ENCODE results near the gene SERP2.

Gene SERP2

DNA sequence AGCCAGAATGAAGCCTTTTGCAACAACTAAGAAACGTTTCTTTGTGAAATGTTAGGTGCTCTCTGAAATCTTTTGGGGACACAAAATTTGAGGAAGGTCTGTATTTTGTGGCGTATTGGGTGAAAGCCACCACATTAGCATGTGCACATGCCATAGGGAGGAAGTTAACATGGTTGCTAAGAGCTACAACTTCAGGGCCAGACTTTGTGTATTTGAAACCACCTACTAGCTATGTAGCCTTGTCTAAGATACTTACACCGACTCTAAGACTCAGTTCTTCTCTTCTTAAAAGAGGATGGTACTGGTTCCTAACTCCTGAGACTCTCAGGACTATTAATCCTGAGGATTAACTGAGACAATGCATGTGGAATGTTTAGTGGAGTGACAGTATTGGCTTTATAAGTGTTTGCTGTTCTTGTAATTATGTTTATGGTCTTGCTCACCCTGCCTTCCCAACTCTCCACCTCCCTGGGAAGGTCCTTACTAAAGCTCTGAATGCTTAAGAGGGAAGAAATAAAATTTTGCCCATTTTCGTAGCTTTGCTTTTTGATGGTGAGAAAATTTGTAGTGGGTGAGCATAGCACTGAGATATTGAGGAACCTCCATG, 15.5 kb downstream of the SERP2 start:
- DNase-seq: no peak

DNA sequence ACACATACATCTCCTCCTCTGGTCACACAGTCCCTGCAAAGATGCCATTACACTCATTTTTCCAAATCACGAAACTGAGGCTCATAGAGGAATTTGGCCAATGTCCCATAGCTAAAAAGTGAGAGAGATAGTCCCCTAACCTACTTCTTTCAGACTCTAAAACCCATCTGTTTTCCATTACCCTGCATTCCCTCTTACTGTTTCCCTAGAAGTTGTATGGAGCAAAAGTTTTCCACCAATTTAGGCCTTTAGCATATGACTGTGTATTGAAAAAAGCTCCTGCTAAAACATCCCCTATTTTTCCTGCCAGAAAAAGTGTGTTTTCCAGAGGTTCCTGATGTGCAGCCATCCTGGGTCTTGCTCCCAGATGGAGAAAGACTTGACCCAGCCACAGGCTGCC, 16.3 kb downstream of the SERP2 start:
- no peak for DNase-seq

DNA sequence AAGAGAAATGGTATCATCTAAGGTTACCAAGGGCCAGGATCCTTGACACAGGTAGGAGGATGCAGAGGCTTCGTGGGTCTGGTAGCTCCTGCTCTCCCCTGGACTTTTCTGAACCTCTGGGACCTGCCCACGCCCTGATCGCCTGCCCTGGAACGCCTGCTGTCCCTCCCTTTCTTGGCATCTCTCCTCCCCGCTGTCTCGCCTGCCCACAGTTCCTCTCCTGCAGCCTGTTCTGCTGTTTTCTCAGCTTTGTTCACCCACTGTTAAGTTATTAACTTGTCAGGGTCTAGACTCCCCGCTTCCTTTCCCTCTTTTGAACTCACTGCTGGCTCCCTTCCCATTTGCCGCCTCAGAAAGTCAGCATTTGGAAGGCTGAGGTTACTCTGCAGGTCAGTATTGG, 19.8 kb downstream of the SERP2 start:
- no peak for DNase-seq

DNA sequence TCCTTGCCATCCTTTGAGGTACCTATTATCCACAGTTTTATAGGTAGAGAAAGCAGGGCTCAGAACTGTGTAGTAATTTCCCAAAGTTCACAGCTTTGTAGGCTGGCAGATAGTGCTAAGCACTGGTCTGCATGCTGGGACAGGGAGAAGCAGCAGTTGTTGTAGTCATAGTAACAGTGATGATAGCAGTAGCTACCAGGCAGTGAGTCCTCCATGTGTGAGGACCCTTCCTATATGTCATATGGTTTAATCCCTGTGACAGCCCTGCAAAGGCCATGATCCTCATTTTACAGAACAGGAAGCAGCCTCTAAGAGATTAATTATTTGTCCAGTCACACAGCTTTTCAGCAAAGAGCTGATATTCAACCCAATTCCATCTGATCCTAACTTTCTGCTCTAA, 21.0 kb downstream of the SERP2 start:
- DNase-seq: no peak

DNA sequence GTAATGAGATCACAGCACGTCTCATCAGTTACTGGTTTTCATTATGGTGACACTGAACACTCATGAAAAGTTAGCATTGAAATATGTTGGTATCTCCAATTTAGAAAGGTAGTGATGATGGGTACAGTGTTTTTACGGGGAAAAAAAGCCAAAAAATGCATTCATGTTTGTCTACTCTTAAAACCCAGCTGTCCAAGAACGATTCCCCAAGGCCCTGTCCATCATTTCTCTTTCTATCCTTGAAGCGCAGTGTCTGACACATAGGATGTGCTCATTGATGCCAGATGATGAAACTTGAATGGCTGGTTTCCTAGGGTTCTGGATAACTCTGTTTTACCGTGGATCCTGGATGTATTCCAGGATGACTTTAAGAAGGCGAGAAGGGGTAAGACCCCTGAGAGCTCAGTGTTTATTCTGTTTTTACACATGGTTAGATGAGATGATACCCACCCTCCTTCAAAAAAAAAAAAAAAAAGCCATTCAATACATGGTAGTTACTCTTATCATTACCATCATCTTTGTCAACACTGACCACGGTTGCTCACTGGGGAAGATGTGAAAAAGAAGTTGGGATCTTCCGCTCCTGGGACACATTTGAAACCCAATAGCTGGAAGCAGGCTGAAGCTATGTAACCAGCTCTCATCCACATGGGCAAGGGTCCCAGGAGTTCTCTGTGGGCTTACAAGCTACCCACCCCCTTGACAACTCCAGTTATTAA, 22.5 kb downstream of the SERP2 start:
- no peak for DNase-seq

DNA sequence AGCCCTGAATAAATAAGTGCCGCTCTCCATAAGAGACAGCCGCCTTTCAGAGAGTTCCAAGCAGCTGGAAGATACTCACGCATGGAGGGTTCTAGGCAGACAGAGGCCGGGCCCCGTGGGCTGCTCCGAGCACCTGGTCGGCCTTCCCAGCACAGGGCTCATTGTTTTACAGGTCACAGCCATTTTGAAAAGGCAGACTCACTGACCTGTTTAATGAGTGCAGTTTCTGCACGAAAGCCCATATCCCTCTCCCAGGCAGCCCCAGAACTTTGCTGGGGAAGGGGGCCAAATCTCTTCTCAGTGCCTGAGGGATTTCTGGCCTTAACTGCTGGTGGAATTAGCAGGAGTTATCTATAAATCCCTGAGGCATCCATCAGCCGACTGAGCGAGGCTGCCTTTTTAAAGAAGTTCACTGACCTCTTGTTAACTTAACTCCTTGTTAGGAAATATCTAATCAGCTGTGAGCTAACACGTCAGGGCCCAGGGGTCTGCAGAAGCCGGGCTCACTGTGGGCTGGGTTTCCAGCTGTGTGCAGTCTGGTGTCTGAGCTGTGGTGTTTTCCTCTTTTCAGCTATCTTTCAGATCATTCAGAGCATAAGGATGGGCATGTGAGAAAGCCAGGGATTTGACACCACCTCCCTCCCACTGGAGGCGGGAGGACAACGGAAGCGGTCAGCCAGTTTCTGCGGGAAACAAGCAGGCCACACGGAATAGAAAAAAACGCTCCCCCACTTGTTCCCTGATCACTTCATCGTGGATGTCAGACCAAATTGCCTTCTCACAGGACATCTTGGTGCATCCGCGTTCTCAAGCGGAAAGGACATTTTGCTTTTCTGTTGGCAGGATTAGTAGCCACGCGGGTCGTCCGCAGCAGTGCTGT, 23.3 kb downstream of the SERP2 start:
- no peak for DNase-seq

DNA sequence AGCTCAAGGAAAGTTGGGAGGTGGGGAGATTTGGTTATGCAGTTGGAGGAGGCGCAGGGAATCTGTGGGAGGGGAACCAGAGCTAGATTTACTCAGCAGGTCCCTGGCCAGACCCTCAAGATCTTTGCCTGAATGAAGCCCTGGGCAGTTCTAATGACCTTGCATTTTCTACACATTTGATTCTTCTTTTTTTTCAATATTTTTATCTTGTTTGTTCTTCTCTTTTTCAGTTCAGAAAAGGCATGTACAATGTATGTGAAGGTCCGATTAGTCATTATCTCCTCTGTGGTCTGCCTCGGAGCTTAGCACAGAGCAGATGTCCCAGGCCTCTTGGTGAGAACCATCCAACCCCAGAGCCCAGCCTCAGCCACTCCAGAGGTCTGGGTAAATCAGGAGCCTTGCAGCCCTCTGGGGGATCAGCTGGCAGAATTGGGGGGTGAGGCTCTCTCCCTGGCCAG, 24.2 kb downstream of the SERP2 start:
- DNase-seq: no peak

DNA sequence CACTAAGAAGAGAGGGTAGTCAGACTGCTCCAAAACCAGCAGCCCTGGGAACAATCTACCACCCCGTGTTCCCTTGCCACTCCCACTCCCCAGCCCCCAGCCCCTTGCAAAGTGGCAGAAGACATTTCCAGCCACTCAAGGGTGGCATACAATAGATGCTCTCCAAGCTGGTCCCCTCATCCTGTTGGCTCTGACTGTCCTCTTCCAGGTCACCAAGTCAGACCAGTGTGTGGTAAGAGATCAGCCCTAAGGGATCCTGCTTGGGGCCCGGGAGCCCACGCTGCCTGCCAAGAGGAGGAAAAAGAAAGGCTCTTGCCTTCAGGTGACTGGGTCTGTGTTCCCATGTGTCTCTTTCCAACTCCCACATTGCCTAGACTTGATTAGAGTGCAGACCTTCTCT, 25.0 kb downstream of the SERP2 start:
- DNase-seq: no peak

DNA sequence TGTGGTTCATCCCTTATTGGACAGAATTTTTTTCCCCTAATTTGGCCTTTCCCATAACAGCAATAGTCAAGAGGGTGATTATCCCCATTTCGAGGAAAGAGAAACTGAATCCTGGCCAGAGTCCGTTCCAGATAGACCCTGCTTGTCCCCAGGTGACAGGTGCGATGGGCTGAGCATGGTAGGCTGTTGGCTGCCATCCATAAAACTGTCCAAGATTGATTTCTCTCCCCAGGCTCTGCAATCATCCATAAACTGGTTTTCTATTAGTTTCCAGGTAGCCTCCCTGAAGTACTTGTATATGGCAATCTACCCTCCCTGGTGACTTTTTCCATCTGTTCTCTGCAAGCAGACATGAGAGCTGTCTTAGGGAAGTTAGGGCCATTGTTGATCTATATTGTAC, 25.4 kb downstream of the SERP2 start:
- no peak for DNase-seq

DNA sequence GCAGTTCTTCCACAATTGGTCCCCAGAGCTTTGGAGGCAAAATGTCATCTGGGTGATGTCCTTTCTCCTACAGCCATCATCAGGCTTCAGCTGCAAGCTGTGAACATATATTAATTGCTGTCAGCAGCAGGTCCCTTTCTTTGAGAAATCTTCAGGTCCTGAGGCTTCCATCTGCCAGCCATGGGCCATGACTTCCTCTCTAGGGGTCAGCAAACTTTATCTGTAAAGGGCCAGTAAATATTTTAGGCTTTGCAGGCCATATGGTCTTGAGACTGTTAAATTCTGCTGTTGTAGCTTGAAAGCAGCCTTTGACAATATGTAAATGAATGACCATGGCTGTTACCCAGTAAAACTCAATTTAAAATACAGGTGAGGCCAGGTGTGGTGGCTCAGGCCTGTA, 27.1 kb downstream of the SERP2 start:
- no peak for DNase-seq

DNA sequence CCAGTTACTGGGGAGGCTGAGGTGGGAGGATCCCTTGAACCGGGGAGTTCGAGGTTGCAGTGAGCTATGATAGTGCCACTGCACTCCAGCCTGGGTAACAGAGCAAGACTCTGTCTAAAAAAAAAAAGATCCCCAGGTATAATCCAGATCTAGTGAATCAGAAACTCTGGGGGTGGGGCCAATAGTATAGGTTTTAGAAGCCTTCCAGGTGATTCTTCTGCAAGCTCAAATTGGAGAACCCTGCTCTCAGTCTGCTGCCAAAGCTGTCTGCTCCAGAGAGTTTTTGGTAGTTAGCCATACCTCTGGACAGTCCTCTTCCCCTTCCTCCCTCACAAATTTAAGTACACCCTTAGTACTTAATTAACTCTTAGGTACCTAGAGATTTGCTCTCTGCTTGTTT, 28.0 kb downstream of the SERP2 start:
- DNase-seq: no peak

DNA sequence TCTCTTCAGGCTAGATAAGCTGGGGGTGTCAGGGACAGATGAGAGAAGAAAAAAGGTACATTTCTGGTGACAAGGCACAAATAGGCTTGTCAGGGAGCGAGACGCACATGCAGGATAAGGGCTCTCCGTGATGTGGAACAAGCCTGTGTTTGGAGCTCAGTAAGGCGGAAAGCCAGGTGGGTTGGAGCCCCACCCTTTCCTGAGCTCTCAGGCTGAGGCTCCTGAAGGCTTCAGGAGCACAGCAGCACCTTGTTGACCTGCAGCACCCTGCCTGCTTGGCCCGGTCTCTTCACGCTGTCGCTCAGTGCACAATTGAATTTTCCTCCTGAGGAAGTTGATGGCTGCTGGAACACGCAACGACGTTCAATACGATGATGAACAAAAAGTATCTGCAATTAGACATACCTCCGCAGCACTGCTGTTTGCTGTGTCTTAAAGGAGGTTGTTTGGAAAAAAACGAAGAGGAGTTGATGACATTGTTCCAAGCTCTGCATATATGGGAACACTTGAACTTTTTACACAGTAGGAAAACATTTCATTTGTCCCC, 29.3 kb downstream of the SERP2 start:
- DNase-seq: no peak

DNA sequence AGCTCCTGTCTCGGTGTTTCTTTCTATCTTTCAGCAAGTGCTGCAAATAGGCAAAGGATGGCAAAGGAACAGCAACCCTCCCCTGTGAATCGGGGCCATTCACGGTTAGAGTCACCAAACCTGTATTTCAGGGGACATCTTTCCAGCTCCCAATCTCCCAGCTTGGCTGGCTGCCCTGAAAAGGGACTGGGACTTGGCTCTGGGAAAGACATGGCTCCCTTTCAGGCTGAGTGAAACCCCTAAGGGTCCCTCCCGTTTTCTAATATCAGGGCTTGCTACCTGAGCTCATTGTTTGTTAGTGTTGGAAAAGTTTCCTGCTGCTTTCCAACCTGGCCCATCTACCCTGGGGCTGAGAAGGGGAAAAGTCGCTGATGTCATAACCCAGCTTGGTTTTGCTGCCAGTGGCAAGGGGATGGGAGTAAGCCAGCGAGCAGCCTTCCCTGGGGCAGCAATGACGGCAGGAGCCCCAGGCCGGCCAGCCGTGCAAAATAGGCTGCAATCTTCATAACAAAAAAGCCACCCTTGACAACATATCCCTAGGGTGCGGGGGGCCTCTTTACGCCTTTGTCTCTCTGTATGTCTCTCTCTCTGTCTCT, 29.9 kb downstream of the SERP2 start:
- DNase-seq: no peak

DNA sequence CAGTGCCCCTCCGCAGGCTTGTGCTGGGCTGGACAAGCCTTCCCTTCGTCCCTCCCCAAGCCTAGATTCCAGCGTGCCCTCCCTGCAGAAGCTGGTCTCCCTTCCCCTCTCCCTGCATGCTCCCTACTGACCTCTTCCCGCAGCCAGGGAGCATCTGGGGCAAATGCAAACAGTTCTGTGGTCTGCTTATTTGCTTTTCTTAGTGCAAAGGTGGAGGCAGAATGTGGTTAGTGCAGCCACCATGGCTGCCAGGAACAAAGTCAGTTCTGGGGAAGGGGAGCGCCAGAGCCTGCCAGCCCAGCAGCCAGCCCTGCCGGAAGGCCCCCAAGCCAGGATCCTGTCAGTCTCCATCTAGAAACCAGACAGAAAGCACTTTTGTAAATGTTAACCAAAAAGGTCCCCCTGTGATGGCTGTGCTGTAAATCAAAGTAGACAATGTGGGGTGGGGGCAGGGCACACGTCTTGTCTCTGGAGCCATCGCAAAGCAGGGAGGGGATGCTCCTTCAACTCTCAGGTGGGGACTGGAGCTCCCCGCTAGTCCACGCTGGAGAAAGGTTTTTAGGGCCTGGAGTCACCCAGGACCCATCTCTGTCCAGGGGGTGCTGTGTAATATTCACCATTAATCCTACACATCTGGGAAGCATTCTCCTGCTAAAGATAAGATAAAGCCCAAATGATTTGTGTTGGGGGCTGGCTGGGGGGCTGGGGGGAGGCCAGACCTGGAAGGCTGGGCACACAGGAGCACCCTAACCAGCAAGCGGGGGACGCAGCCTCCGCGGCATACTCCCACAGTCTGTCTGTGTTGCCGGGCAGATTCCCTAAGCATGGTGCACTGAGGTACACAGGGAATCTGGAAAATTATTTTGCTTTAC, 30.9 kb downstream of the SERP2 start:
- DNase-seq: no peak

DNA sequence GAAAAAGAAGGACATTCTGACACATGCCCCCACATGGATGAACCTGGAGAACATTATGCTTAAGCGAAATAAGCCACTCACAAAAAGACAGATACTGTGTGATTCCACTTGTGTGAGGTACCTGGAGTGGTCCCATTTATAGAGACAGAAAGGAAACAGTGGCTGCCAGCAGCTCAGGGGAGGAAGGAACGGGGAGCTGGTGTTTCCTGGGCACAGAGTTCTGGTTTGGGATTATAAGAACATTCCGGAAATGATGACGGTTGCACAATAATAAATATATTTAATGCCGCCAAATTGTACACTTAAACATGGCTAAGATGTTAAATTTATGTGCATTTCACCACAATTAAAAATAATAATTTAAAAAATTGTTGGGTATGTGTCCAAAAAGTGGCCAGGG, 33.0 kb downstream of the SERP2 start:
- no peak for DNase-seq

DNA sequence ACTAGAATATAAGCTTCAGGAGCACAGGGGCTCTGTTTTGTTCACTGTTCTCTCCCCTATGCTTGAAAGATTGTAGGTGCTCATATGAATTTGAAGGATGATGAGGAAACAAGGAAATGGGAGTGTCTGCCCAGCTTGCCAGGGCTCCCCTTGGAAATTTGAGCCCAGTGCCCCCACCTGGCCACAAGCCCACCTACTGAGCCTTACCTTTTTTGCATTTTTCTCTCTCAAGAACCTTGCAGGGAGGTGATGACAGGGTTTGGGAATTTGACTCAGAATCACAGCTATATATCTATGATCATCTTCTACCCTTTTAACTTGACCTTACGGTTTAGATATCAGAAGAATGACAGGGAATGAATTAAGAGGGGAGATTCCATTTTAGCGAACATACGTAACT, 33.8 kb downstream of the SERP2 start:
- DNase-seq: no peak

DNA sequence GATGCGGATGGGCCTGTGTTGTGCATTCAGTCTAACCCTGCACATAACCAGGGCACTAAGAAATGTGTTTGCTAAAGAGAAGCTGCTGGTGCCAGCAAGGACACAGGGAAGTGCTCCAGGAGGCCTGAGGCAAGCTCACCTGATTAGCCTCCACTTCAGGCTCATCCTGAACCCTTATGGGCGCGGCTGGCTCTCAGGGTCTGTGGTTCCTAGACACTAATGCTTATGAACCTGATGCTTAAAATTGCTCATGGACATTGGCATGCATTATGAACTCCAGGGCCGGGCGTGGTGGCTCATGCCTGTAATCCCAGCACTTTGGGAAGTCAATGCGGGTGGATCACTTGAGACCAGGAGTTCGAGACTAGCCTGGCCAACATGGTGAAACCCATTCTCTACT, 34.3 kb downstream of the SERP2 start:
- DNase-seq: no peak

DNA sequence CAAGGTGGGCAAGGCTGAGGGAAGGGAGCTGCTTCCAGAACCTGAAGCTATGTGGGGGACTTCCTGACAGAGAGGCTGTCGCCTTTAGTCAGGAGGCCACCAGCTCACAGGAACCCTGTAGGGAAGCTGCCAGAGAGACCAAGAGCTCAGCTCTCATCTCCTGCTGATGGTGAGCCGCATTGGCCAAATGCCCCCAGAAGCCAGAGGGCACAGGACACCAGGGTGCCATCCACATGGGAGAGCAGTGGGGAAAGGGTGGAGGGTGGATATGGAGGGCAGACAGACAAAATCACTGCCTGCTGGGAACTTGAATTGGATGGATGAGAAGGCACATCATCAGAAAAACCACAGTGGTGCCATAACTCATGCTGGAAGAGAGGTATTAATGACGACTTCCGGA, 36.0 kb downstream of the SERP2 start:
- no peak for DNase-seq

DNA sequence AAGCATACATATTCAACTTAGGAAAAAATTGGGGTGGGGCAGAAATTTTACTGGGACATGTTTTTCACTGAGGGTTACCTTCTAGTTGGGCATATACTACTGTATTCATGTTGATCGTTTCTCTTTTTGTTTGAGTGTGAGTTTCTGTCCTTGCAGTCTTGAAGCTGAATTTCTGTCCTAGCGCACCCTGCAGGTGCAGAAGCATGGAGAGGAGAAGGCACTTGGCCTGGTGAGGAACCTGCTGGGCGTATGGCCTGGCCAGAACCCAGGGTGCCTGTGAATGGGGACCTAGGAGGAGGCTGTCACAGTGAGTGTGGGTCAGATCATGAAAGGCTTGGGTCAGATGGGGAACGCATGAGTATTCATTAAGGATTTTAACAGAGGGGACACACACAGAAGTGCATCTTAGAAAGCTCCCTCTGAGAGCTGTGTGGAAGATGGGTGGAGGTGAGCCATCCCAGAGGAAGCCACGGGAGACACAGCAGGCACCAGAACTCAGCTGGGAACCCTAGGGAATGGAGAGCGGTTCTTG, 36.8 kb downstream of the SERP2 start:
- no peak for DNase-seq

DNA sequence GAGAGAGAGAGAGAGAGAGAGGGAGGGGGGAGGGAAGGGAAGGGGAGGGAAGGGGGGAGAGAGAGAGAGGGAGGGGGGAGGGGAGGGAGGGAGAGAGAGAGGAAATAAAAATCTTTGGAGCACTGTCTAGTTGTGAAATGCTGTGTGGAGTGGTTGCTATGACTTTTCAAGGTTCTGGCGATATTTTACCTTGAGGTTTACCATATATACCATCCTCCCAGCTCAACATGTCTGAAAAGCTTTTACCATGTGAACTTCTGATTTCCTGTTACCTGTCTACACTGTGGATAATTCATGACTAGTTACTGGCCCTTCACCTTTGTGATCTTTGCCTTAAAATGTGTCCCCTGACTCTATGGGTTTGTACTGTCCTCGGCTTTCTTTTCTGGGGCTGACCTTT, 38.2 kb downstream of the SERP2 start:
- no peak for DNase-seq

DNA sequence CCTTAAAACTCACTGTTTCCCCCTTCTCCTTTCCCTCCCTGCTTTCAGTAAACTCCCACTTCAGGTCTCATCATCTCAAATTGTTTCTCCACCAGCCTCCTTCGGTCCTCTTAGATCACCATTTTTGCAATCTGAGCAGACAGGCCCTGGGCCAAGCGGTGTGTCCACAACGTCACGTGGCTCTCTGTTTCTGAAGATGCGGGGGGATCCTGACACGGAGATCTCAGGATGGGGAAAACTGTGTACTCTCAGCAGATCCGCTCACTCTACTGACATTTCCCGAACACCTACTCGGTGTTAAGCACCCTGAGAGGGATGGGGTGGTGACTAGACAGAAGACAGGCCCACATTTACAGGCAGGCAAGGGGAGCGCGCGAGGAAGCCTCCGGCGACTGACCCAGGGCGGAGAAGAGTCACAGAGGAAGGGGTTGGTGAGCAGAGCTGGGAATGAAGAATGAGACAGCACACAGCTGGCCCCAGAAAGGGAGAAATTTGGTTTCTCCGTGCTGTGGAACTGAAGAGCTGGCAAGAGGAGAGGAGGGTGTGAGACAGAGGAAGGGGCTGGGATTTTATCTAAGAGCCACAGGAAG, 38.8 kb downstream of the SERP2 start:
- DNase-seq: no peak

DNA sequence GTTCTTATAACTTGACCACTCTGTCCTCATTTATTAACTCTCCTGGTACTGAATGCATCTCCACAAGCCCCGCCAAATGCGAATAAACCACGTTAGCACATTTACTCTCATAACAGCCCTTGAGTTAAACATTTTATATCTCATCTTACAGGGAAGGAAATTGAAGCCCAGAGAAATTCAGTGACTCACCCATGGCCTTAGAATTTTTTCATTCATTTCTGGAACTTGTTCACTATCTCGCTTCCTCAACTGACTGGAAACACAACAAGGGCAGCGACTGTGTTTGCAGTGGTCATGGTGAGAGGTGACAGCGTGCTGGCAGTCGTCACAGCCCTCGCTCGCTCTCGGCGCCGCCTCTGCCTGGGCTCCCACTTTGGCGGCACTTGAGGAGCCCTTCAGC, 39.5 kb downstream of the SERP2 start:
- DNase-seq: no peak
